HT-29 (cell line): ENCODE data around the gene MAP4K2. TPM values are rescaled to one million over a fixed set of nuclear protein-coding genes. Genes with fewer than 3 reads are reported as not detected.

Experiments
- DNase-seq: peaks from one replicate; pipeline ENCODE4 v3.0.0-alpha.2; 2015; ENCODE audit warnings: low spot score
- total RNA-seq: library from RNA; depleted of rRNA; stranded (reverse); fragments of >200 nt; shearing (Covaris generic); gene quantifications from 2 replicates; pipeline ENCODE4 v1.2.3, GENCODE V29; 2014

MAP4K2 gene
- total RNA-seq, 1 experiment from 2014 or later = 57.0 TPM

- no peak for DNase-seq
Measured at GRCh38 chr11:64792482-64792881, 10.5 kb downstream of the MAP4K2 start.

GRCh38 chr11:64791781-64792291 is 11.2 kb downstream of the MAP4K2 start:
- no peak for DNase-seq

GRCh38 chr11:64790205-64791095 is 12.6 kb downstream of the MAP4K2 start:
- no peak for DNase-seq

GRCh38 chr11:64789331-64790204 is 13.4 kb downstream of the MAP4K2 start:
- DNase-seq = no peak

- no peak for DNase-seq
Measured at GRCh38 chr11:64788321-64789215, 14.4 kb downstream of the MAP4K2 start.

GRCh38 chr11:64787526-64788320 is 15.3 kb downstream of the MAP4K2 start:
- DNase-seq = peak; percentile 91

GRCh38 chr11:64786308-64786707 is 16.7 kb downstream of the MAP4K2 start:
- DNase-seq = no peak

GRCh38 chr11:64784813-64785581 is 18.0 kb downstream of the MAP4K2 start:
- DNase-seq = no peak

GRCh38 chr11:64778473-64779298 is 24.3 kb downstream of the MAP4K2 start, which contains the start of gene SF1:
SF1 (minus strand) TSS chr11:64778542; CDS start chr11:64778392, 150 bp downstream.
- peak; percentile 100 for DNase-seq

- DNase-seq = no peak
Measured at GRCh38 chr11:64778223-64778472, 24.9 kb downstream of the MAP4K2 start.

GRCh38 chr11:64777449-64778222 is 25.4 kb downstream of the MAP4K2 start:
- DNase-seq = peak; percentile 88

GRCh38 chr11:64776875-64777274 is 26.1 kb downstream of the MAP4K2 start:
- DNase-seq = no peak

GRCh38 chr11:64776425-64776824 is 26.6 kb downstream of the MAP4K2 start:
- no peak for DNase-seq

GRCh38 chr11:64774144-64774543 is 28.9 kb downstream of the MAP4K2 start:
- no peak for DNase-seq

GRCh38 chr11:64772303-64773018 is 30.6 kb downstream of the MAP4K2 start:
- no peak for DNase-seq

GRCh38 chr11:64771861-64772260 is 31.2 kb downstream of the MAP4K2 start:
- DNase-seq = no peak

- DNase-seq = no peak
Measured at GRCh38 chr11:64770120-64770519, 32.9 kb downstream of the MAP4K2 start.
